Endothelial cell (in vitro differentiated cells): ENCODE results near the gene CACYBP. TPM values are rescaled to one million over a fixed set of nuclear protein-coding genes. Genes with fewer than 3 reads are reported as not detected.
A peak's percentile ranks its signal among the peaks of the same experiment; 100 is the strongest.
"Not testable (repeated sequence)": the region's sequence is repeated elsewhere in the genome, so short reads cannot be mapped to it uniquely, and the experiment has no call there.

ENCODE experiments used
- DNase-seq: peaks from one replicate; pipeline ENCODE4 v3.0.0; 2021; ENCODE audit warnings: low spot score
- H3K27ac Mint-ChIP-seq: one replicate; pipeline ENCODE4 v1.8.0; 2021; ENCODE audit warnings: mixed read lengths, inconsistent platforms; ENCODE audit not compliant: unreplicated experiment
- H3K27me3 Mint-ChIP-seq: one replicate; pipeline ENCODE4 v1.8.0; 2021; ENCODE audit warnings: mild to moderate bottlenecking, moderate library complexity, mixed read lengths, inconsistent platforms; ENCODE audit not compliant: unreplicated experiment
- H3K36me3 Mint-ChIP-seq: one replicate; pipeline ENCODE4 v1.8.0; 2021; ENCODE audit warnings: mild to moderate bottlenecking, low read depth, mixed read lengths, inconsistent platforms; ENCODE audit not compliant: unreplicated experiment
- H3K4me1 Mint-ChIP-seq: one replicate; pipeline ENCODE4 v1.8.0; 2021; ENCODE audit warnings: mild to moderate bottlenecking, mixed read lengths, inconsistent platforms; ENCODE audit not compliant: unreplicated experiment
- H3K4me3 Mint-ChIP-seq: one replicate; pipeline ENCODE4 v1.8.0; 2021; ENCODE audit warnings: mild to moderate bottlenecking, mixed read lengths, inconsistent platforms; ENCODE audit not compliant: unreplicated experiment
- H3K9me3 Mint-ChIP-seq: one replicate; pipeline ENCODE4 v1.8.0; 2021; ENCODE audit warnings: mixed read lengths, inconsistent platforms; ENCODE audit not compliant: unreplicated experiment
- CTCF ChIP-seq: fragments of 200-600 bp; sonication (generic); IDR thresholded peaks from one replicate; pipeline ENCODE4 v1.5.0; 2021; ENCODE audit warnings: antibody characterized with exemption; ENCODE audit not compliant: unreplicated experiment
- total RNA-seq: library from RNA; stranded (reverse); fragmentation: NEBNext Ultra II Directional; extraction: Animal tissue kit (Norgen Biotek cat#: 25700); gene quantifications from one replicate; pipeline ENCODE4 v1.2.1, GENCODE V29; 2021; ENCODE audit not compliant: unreplicated experiment

The CACYBP gene
- total RNA-seq, 1 donor from 2014 or later: 95.0 TPM

- Mint-ChIP-seq H3K4me1 (peaks cover 19% of the 10 kb centered on the region), H3K9me3 (no peaks in the 10 kb centered on the region), H3K36me3 (peaks cover 19% of the 10 kb centered on the region), H3K27ac (no peak overlapping the region), H3K27me3 (peaks cover under 1% of the 10 kb centered on the region), H3K4me3 (no peak overlapping the region)
- TF ChIP-seq CTCF: no peak
- no peak for DNase-seq
These were observed 19.8 kb downstream of the CACYBP start for GRCh38 chr1:175019524-175019923.

GRCh38 chr1:175023043-175023921, 23.5 kb downstream of the CACYBP start, which contains the start of gene MRPS14:
Gene MRPS14 (minus strand): TSS chr1:175023425. CDS start chr1:175023408, 17 bp downstream.
- Mint-ChIP-seq H3K9me3 (no peaks in the 10 kb centered on the region), H3K36me3 (peaks cover 10% of the 10 kb centered on the region), H3K4me1 (peaks cover 19% of the 10 kb centered on the region)

GRCh38 chr1:175023922-175024242, 24.1 kb downstream of the CACYBP start:
- H3K36me3 Mint-ChIP-seq, H3K27me3 Mint-ChIP-seq, DNase-seq, H3K9me3 Mint-ChIP-seq: not testable (repeated sequence)
- Mint-ChIP-seq H3K4me1 (peaks cover 19% of the 10 kb centered on the region), H3K27ac (peak overlapping the region; percentile 91), H3K4me3 (peak overlapping the region; percentile 95)

More at GRCh38 chr1:175023043-175023921, 23.5 kb downstream of the CACYBP start, which contains the start of gene MRPS14:
- Mint-ChIP-seq H3K27ac (peak within 1 kb of the TSS; percentile 91), H3K4me3 (peak within 1 kb of the TSS; percentile 95), H3K27me3 (peaks cover 2% of the 10 kb centered on the region)
- no peak for TF ChIP-seq CTCF
- peak; percentile 99 for DNase-seq

GRCh38 chr1:175024773-175025172, 25.0 kb downstream of the CACYBP start:
- Mint-ChIP-seq H3K4me1 (peaks cover 23% of the 10 kb centered on the region), H3K27ac (peak overlapping the region; percentile 59), H3K4me3 (peak overlapping the region; percentile 56), H3K36me3 (peaks cover 6% of the 10 kb centered on the region), H3K27me3 (peaks cover 2% of the 10 kb centered on the region), H3K9me3 (no peaks in the 10 kb centered on the region)
- TF ChIP-seq CTCF: no peak
- no peak for DNase-seq

GRCh38 chr1:175033953-175034352, 34.2 kb downstream of the CACYBP start:
- Mint-ChIP-seq H3K27ac (no peak overlapping the region), H3K27me3 (peaks cover 4% of the 10 kb centered on the region), H3K4me3 (no peak overlapping the region), H3K9me3 (no peaks in the 10 kb centered on the region), H3K36me3 (no peaks in the 10 kb centered on the region), H3K4me1 (peaks cover 12% of the 10 kb centered on the region)
- no peak for DNase-seq
- TF ChIP-seq CTCF: no peak
